ENCODE data around the gene TAF4.

Gene TAF4

DNA sequence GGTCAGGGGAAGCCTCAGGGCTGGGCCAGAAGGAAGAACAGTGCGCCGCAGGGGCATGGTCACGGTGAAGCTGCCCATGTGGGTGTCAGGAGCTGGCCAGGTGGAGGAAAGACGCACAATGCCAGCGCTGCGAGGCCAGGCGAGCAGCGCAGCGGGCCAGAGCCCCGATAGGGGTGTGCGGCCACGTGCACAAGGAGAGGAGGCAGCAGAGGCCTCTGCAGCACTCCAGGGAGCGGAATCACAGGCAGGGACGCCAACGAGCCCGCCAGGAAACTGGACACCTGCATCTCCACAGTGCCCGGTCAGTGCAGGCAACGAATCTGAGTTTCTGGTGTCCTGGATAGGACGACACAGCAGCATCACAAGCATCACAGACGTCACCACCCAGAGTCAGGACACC is 35.7 kb downstream of the TAF4 start:
- Mint-ChIP-seq H3K4me1 (peaks cover 54% of the 10 kb centered on the region), H3K9me3 (no peaks in the 10 kb centered on the region), H3K27me3 (no peaks in the 10 kb centered on the region), H3K27ac (no peak overlapping the region), H3K4me3 (no peak overlapping the region), H3K36me3 (ENCODE audit: low read depth) (peaks cover 2% of the 10 kb centered on the region)
- DNase-seq (no peak), ATAC-seq (no peak)

DNA sequence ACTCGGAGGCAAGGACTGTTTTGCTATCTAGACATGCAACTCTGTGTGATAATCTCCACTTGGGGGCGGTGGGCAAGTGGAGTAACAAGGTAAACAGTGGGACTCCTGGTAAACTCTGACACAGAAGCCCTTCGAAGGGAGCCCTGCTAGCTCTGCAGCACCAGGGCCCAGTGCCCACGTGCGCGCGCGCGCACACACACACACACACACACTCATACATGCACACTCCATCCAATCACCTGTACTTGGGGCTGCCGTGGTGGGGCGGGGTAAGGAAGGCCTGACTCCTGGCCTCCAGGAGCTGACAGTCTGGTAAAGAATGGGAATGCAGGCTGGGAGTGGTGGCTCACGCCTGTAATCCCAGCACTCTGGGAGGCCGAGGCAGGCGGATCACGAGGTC is 36.4 kb downstream of the TAF4 start:
- Mint-ChIP-seq H3K27me3 (no peaks in the 10 kb centered on the region), H3K36me3 (ENCODE audit: low read depth) (peaks cover 2% of the 10 kb centered on the region), H3K4me1 (peaks cover 58% of the 10 kb centered on the region), H3K4me3 (no peak overlapping the region), H3K27ac (no peak overlapping the region), H3K9me3 (no peaks in the 10 kb centered on the region)
- DNase-seq (no peak), ATAC-seq (no peak)

DNA sequence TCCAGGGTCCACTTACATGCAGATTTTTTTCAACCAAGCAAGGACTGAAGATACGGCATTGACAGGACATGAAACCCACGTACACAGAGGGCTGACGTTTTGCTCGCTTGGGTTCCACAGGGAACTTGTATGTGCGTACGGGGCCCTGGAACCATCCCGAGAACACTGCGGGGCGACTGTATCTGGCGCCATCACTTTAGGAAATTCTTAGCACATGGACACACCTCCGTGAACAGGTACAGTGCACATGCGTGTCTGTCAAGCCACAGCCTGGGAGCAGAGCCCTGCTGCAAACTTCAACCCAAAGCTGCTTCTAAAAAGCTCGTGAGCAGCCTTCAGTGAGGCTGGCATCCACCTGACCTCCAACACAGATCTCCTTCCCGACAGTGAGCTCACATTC is 37.3 kb downstream of the TAF4 start:
- no peaks in the 10 kb centered on the region for H3K27me3 Mint-ChIP-seq
- ATAC-seq (no peak), DNase-seq (no peak)
- no peaks in the 10 kb centered on the region for H3K9me3 Mint-ChIP-seq
- peaks cover 59% of the 10 kb centered on the region for H3K4me1 Mint-ChIP-seq
- no peak overlapping the region for H3K27ac Mint-ChIP-seq
- peaks cover 2% of the 10 kb centered on the region for H3K36me3 Mint-ChIP-seq (ENCODE audit: low read depth)
- H3K4me3 Mint-ChIP-seq, result no peak overlapping the region

GRCh38 chr20:62027698-62028321 is 37.9 kb downstream of the TAF4 start:
- H3K36me3 Mint-ChIP-seq (ENCODE audit: low read depth), result peaks cover 2% of the 10 kb centered on the region
- H3K27me3 Mint-ChIP-seq, result no peaks in the 10 kb centered on the region
- DNase-seq, result no peak
- no peak for ATAC-seq
- no peak overlapping the region for H3K27ac Mint-ChIP-seq
- no peaks in the 10 kb centered on the region for H3K9me3 Mint-ChIP-seq
- H3K4me1 Mint-ChIP-seq, result peaks cover 57% of the 10 kb centered on the region
- no peak overlapping the region for H3K4me3 Mint-ChIP-seq

GRCh38 chr20:62027116-62027515 is 38.6 kb downstream of the TAF4 start:
- H3K36me3 Mint-ChIP-seq (ENCODE audit: low read depth), result peaks cover 2% of the 10 kb centered on the region
- H3K27ac Mint-ChIP-seq, result peak overlapping the region; percentile 43
- no peaks in the 10 kb centered on the region for H3K27me3 Mint-ChIP-seq
- DNase-seq (no peak), ATAC-seq (no peak)
- H3K4me1 Mint-ChIP-seq, result peaks cover 50% of the 10 kb centered on the region
- H3K4me3 Mint-ChIP-seq, result no peak overlapping the region
- H3K9me3 Mint-ChIP-seq, result no peaks in the 10 kb centered on the region

DNA sequence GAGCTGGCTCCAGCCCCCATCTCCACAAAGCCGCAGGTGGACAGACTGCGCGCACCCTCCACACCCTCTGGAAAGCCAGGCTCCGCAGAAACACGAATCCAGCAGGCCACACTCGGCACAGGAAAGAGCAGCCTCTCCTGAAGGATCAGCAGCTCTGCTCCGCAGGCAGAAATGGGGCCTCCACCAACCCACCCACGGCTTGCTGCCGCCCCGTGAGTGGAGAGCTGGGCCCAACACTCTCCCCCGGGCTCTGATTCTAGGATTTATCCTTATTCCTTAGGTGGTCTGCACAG is 39.2 kb downstream of the TAF4 start:
- ATAC-seq (no peak), DNase-seq (no peak)
- Mint-ChIP-seq H3K4me3 (no peak overlapping the region), H3K36me3 (ENCODE audit: low read depth) (peaks cover 2% of the 10 kb centered on the region), H3K27me3 (no peaks in the 10 kb centered on the region), H3K4me1 (peaks cover 44% of the 10 kb centered on the region), H3K9me3 (no peaks in the 10 kb centered on the region), H3K27ac (peak overlapping the region; percentile 43)

DNA sequence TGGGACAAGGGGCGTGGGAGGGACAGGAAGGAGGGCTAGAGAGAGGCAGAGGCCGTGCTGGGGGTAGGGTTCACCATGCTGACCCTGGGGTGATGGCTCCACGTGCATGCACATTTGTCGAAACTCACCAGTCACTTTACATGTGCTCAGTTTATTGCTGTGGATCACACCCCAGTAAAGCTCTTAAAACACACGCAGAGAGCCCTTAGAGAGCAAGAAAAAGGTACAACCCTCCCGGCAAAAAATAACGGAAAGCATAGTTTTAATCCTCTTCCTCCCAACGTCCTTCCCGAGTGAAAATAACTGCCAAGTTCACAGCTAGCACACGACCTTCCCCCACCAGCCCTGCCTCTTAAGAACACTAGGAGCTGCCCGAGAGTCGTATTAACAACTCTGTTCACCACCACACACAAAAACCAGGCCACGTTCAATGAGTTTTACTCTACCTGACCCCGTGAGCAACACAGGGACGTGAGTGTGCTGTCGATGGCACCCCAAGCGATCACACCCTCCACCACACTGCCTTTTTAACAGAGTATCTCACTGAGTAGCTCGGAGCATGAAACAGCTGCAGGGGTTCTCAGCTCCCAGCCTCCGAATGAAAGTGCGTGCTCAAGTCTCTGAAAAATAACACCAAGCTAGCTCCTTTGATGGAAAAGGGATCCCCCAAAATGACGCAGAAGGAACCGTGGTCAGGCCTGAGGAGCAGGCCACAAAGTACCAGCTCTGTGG is 39.7 kb downstream of the TAF4 start:
- ATAC-seq (peak; percentile 58), DNase-seq (no peak)
- Mint-ChIP-seq H3K4me3 (peak overlapping the region; percentile 1), H3K4me1 (peaks cover 40% of the 10 kb centered on the region), H3K9me3 (no peaks in the 10 kb centered on the region), H3K36me3 (ENCODE audit: low read depth) (peaks cover 2% of the 10 kb centered on the region), H3K27ac (peak overlapping the region; percentile 63), H3K27me3 (no peaks in the 10 kb centered on the region)

GRCh38 chr20:62025394-62025793 is 40.3 kb downstream of the TAF4 start:
- no peak overlapping the region for H3K4me3 Mint-ChIP-seq
- DNase-seq (no peak), ATAC-seq (no peak)
- H3K4me1 Mint-ChIP-seq, result peaks cover 36% of the 10 kb centered on the region
- H3K27ac Mint-ChIP-seq, result peak overlapping the region; percentile 40
- no peaks in the 10 kb centered on the region for H3K27me3 Mint-ChIP-seq
- H3K9me3 Mint-ChIP-seq, result no peaks in the 10 kb centered on the region
- H3K36me3 Mint-ChIP-seq (ENCODE audit: low read depth), result peaks cover 2% of the 10 kb centered on the region

DNA sequence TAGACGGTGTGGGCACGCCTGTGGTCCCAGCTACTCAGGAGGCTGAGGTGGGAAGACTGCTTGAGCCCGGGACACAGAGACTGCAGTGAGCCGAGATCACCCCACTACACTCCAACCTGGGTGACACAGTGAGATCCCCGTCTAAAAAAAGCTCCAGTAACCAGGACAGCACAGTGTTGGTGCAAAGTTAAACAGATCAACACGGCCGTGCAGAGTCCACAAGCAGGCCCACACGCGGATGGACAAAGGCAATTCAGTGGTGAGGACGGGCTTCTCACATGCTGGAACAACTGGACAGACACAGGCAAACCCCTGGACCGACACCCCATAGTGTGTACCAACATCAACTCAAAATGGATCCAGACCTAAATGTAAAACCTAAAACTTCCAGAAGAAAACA is 41.7 kb downstream of the TAF4 start:
- H3K4me3 Mint-ChIP-seq, result no peak overlapping the region
- peaks cover 36% of the 10 kb centered on the region for H3K4me1 Mint-ChIP-seq
- H3K9me3 Mint-ChIP-seq, result no peaks in the 10 kb centered on the region
- H3K36me3 Mint-ChIP-seq (ENCODE audit: low read depth), result peaks cover 2% of the 10 kb centered on the region
- no peaks in the 10 kb centered on the region for H3K27me3 Mint-ChIP-seq
- DNase-seq, result no peak
- ATAC-seq, result no peak
- H3K27ac Mint-ChIP-seq, result no peak overlapping the region

- Mint-ChIP-seq H3K36me3 (ENCODE audit: low read depth) (peaks cover 2% of the 10 kb centered on the region), H3K27me3 (no peaks in the 10 kb centered on the region), H3K4me3 (no peak overlapping the region), H3K4me1 (peaks cover 35% of the 10 kb centered on the region), H3K27ac (no peak overlapping the region), H3K9me3 (no peaks in the 10 kb centered on the region)
- DNase-seq (no peak), ATAC-seq (no peak)
Measured at GRCh38 chr20:62022575-62023139, 43.0 kb downstream of the TAF4 start.

- Mint-ChIP-seq H3K4me3 (no peak overlapping the region), H3K27me3 (no peaks in the 10 kb centered on the region), H3K27ac (no peak overlapping the region), H3K36me3 (ENCODE audit: low read depth) (peaks cover 2% of the 10 kb centered on the region), H3K4me1 (peaks cover 28% of the 10 kb centered on the region), H3K9me3 (no peaks in the 10 kb centered on the region)
- ATAC-seq (no peak), DNase-seq (no peak)
Measured at GRCh38 chr20:62021793-62022385, 43.8 kb downstream of the TAF4 start.

GRCh38 chr20:62020935-62021701 is 44.6 kb downstream of the TAF4 start:
- peaks cover 21% of the 10 kb centered on the region for H3K4me1 Mint-ChIP-seq
- H3K9me3 Mint-ChIP-seq, result no peaks in the 10 kb centered on the region
- no peak for DNase-seq
- no peak overlapping the region for H3K4me3 Mint-ChIP-seq
- peaks cover 2% of the 10 kb centered on the region for H3K36me3 Mint-ChIP-seq (ENCODE audit: low read depth)
- H3K27me3 Mint-ChIP-seq, result no peaks in the 10 kb centered on the region
- no peak overlapping the region for H3K27ac Mint-ChIP-seq
- no peak for ATAC-seq

DNA sequence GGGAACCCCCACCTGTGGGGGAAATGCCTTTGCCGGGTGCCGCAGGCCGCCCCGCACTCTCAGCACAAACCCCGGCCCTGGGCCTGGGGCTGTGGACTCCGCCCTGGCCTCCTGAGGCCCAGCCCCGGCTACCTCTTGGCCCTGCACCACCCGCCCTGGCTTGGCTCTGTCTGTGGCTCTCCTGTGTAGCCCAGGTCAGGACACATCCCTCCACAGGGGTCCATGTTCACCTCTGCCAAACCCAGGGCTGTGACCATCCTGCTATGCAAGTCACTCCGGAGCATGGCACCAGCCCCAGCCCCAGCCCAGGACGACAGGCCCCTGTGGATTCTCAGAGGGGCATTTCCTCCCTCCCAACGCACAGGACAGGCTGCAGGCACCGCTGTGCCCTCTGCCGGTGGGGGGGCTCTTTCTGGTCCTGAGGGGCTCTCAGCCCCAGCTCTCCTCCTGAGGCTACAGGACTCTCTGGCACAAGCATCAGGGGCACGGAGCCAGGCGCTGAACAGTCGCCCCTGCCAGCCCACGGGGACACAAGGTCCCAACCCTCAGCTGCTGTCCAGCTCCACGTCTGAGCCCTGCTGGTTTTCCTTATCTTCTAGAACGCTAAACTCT is 45.7 kb downstream of the TAF4 start:
- ATAC-seq (no peak), DNase-seq (no peak)
- Mint-ChIP-seq H3K27ac (no peak overlapping the region), H3K4me1 (peaks cover 13% of the 10 kb centered on the region), H3K9me3 (no peaks in the 10 kb centered on the region), H3K27me3 (no peaks in the 10 kb centered on the region), H3K36me3 (ENCODE audit: low read depth) (no peaks in the 10 kb centered on the region), H3K4me3 (no peak overlapping the region)

DNA sequence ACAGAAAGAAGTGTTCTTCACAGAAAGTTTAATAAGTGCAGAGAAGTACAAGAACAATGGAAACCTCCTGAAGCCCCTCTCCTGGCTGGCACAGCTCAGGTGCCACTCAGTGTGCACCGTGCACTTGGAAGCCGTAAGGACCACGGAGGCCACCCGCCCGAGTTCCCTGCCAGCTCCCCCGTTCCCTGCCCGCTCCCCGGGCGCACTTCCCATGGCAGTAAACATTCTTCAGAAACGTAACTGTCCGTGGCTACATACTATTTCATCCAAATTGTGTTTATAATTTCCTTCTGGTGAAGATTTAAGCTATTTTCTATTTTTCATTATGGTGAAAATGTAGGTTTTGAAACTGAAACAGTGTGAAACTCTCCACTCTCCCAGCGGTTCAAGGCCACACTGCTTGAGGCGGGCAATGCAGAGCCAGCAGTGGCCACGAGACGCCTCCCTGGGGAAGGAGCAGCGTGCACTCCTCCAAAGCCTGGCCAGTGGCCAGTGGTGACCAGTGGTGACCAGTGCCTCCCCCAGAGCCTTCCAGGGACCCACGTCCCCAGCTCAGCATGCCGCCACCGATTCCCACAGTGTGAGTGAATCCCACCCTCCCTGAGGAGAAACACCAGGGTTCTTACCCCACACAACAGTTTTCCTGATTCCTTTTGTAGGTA is 46.4 kb downstream of the TAF4 start:
- H3K27ac Mint-ChIP-seq, result no peak overlapping the region
- no peak overlapping the region for H3K4me3 Mint-ChIP-seq
- H3K9me3 Mint-ChIP-seq, result no peaks in the 10 kb centered on the region
- H3K4me1 Mint-ChIP-seq, result peaks cover 9% of the 10 kb centered on the region
- no peaks in the 10 kb centered on the region for H3K36me3 Mint-ChIP-seq (ENCODE audit: low read depth)
- no peaks in the 10 kb centered on the region for H3K27me3 Mint-ChIP-seq
- DNase-seq (no peak), ATAC-seq (no peak)

Data from activated naive CD8-positive, alpha-beta T cell treated with anti-CD3 and anti-CD28 coated beads, Interleukin-2, amount 50 U/mL, for 24 hours (primary cell).